ENCODE results near the gene TRIM28. TPM values are rescaled to one million over a fixed set of nuclear protein-coding genes. Genes with fewer than 3 reads are reported as not detected.

The TRIM28 gene
- total and polyA plus RNA-seq, 9 of the 15 experiments (the other 6 are each of a cell fraction or from before 2014, with no cell fraction given), result 12.1 to 797 (median 490) TPM

- TF ChIP-seq XRCC4 (IDR thresholded peaks at IDR 0.05; ENCODE audit: extremely low read depth, insufficient read depth, insufficient read length), result no peak
- TF ChIP-seq RBM25 (IDR thresholded peaks at IDR 0.05; ENCODE audit: low read depth, low read length, severe bottlenecking), result no peak
- TF ChIP-seq ESRRB (CRISPR knock-in tag; IDR thresholded peaks at IDR 0.05; ENCODE audit: borderline replicate concordance), result no peak
- 0 out of 2 replicates have a peak, but pooled peaks have one; percentile 33 for TF ChIP-seq CTBP1 (IDR thresholded peaks at IDR 0.05; ENCODE audit: borderline replicate concordance)
- TF ChIP-seq CHD4 (IDR thresholded peaks at IDR 0.05; ENCODE audit: insufficient read depth, insufficient replicate concordance, low read depth, low read length, poor library complexity, severe bottlenecking), result no peak
- no peak for TF ChIP-seq ARHGAP35 (IDR thresholded peaks at IDR 0.05; ENCODE audit: partially characterized antibody)
- TF ChIP-seq POU5F1 (IDR thresholded peaks at IDR 0.05; ENCODE audit: borderline replicate concordance, low read depth, low read length, partially characterized antibody), result no peak
- TF ChIP-seq KDM4B (IDR thresholded peaks at IDR 0.05; ENCODE audit: borderline replicate concordance in 2 of 2, low read depth in 1 of 2), result peak in 1 of 2 experiments; percentile 78; a peak in 1 of 4 replicates
- TF ChIP-seq PRPF4 (IDR thresholded peaks at IDR 0.05; ENCODE audit: insufficient read depth, low read depth, low read length, poor library complexity, severe bottlenecking), result no peak
- TF ChIP-seq ZNF589 (CRISPR knock-in tag; IDR thresholded peaks at IDR 0.05; ENCODE audit: low read depth), result no peak
- no peak for TF ChIP-seq SFPQ (IDR thresholded peaks at IDR 0.05; ENCODE audit: low read depth, low read length)
- TF ChIP-seq, protein P1, sequence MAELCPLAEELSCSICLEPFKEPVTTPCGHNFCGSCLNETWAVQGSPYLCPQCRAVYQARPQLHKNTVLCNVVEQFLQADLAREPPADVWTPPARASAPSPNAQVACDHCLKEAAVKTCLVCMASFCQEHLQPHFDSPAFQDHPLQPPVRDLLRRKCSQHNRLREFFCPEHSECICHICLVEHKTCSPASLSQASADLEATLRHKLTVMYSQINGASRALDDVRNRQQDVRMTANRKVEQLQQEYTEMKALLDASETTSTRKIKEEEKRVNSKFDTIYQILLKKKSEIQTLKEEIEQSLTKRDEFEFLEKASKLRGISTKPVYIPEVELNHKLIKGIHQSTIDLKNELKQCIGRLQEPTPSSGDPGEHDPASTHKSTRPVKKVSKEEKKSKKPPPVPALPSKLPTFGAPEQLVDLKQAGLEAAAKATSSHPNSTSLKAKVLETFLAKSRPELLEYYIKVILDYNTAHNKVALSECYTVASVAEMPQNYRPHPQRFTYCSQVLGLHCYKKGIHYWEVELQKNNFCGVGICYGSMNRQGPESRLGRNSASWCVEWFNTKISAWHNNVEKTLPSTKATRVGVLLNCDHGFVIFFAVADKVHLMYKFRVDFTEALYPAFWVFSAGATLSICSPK (IDR thresholded peaks at IDR 0.05; ENCODE audit: borderline replicate concordance), result no peak
- TF ChIP-seq, protein P2, sequence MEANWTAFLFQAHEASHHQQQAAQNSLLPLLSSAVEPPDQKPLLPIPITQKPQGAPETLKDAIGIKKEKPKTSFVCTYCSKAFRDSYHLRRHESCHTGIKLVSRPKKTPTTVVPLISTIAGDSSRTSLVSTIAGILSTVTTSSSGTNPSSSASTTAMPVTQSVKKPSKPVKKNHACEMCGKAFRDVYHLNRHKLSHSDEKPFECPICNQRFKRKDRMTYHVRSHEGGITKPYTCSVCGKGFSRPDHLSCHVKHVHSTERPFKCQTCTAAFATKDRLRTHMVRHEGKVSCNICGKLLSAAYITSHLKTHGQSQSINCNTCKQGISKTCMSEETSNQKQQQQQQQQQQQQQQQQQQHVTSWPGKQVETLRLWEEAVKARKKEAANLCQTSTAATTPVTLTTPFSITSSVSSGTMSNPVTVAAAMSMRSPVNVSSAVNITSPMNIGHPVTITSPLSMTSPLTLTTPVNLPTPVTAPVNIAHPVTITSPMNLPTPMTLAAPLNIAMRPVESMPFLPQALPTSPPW (CRISPR knock-in tag; IDR thresholded peaks at IDR 0.05), result peak; percentile 87
- TF ChIP-seq, protein P3, sequence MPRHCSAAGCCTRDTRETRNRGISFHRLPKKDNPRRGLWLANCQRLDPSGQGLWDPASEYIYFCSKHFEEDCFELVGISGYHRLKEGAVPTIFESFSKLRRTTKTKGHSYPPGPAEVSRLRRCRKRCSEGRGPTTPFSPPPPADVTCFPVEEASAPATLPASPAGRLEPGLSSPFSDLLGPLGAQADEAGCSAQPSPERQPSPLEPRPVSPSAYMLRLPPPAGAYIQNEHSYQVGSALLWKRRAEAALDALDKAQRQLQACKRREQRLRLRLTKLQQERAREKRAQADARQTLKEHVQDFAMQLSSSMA (CRISPR knock-in tag; IDR thresholded peaks at IDR 0.05), result peak; percentile 68; the same call in 1 of the 2 replicates
- no peak for TF ChIP-seq CAMTA2 (CRISPR knock-in tag; conservative IDR thresholded peaks at IDR 0.05)
- TF ChIP-seq DACH1 (IDR thresholded peaks at IDR 0.05; ENCODE audit: partially characterized antibody), result no peak
- peak in 1 of 2 experiments; percentile 74; a peak in 2 of 4 replicates for TF ChIP-seq ZNF639 (CRISPR knock-in tag; conservative IDR thresholded peaks at IDR 0.05 in 1 of 2, IDR thresholded peaks at IDR 0.05 in 1 of 2)
- no peak for TF ChIP-seq ZNF263 (CRISPR knock-in tag; IDR thresholded peaks at IDR 0.05; ENCODE audit: borderline replicate concordance)
Observed at GRCh38 chr19:58559275-58560006, 15.6 kb downstream of the TRIM28 start (continued).

All from K562 (cell line).